Mucosa of rectum (tissue), 2 donors: Measurements from ENCODE around the gene ZBTB21.

ENCODE experiments used
- H3K27ac ChIP-seq, 2 donors: one replicate each; pipeline ENCODE4 v1.7.0; 2013; ENCODE audit warnings: inconsistent platforms in 2 of 2, low read depth in 2 of 2, low read length in 2 of 2
- H3K27me3 ChIP-seq, 2 donors: one replicate each; pipeline ENCODE4 v1.7.0; 2013; ENCODE audit warnings: low read length in 2 of 2; ENCODE audit not compliant: control insufficient read depth in 2 of 2, insufficient read depth in 2 of 2
- H3K36me3 ChIP-seq, 2 donors: one replicate each; pipeline ENCODE4 v1.7.0; 2013; ENCODE audit warnings: low read length in 2 of 2; ENCODE audit not compliant: control insufficient read depth in 2 of 2, insufficient read depth in 2 of 2
- H3K4me1 ChIP-seq, 2 donors: one replicate each; pipeline ENCODE4 v1.7.0; 2013; ENCODE audit warnings: low read length in 2 of 2, mild to moderate bottlenecking in 1 of 2; ENCODE audit not compliant: control insufficient read depth in 2 of 2, insufficient read depth in 2 of 2
- H3K4me3 ChIP-seq, 2 donors: one replicate each; pipeline ENCODE4 v1.7.0; 2013; ENCODE audit warnings: low read length in 2 of 2
- H3K9ac ChIP-seq, 2 donors: one replicate each; pipeline ENCODE4 v1.7.0; 2013; ENCODE audit warnings: low read length in 2 of 2, low read depth in 1 of 2, mild to moderate bottlenecking in 1 of 2
- H3K9me3 ChIP-seq, 2 donors: one replicate each; pipeline ENCODE4 v1.7.0; 2013; ENCODE audit warnings: low read length in 2 of 2; ENCODE audit not compliant: control insufficient read depth in 2 of 2
- donor health status: healthy.
- donor health status: Normal muscosa, but diverticular disease.

The ZBTB21 gene

GRCh38 chr21:42040411-42041180 is 30.4 kb upstream of the ZBTB21 start:
- Histone ChIP-seq H3K4me3 (no peak overlapping the region), H3K4me1 (peaks cover 0 to 3% of the 10 kb centered on the region in 2 donors), H3K27me3 (no peaks in the 10 kb centered on the region), H3K9me3 (no peaks in the 10 kb centered on the region), H3K36me3 (no peaks in the 10 kb centered on the region), H3K27ac (peak overlapping the region; percentile 64 to 67), H3K9ac (no peak overlapping the region)

GRCh38 chr21:42039911-42040351 is 29.8 kb upstream of the ZBTB21 start:
- H3K9me3 ChIP-seq, result no peaks in the 10 kb centered on the region
- peaks cover 0 to 3% of the 10 kb centered on the region in 2 donors for H3K4me1 ChIP-seq
- H3K27ac ChIP-seq, result peak overlapping the region; percentile 64 to 67
- H3K4me3 ChIP-seq, result no peak overlapping the region
- no peaks in the 10 kb centered on the region for H3K36me3 ChIP-seq
- no peaks in the 10 kb centered on the region for H3K27me3 ChIP-seq
- no peak overlapping the region for H3K9ac ChIP-seq

GRCh38 chr21:42039470-42039901 is 29.3 kb upstream of the ZBTB21 start:
- Histone ChIP-seq H3K27ac (peak overlapping the region; percentile 64 to 67), H3K9me3 (no peaks in the 10 kb centered on the region), H3K27me3 (no peaks in the 10 kb centered on the region), H3K4me3 (no peak overlapping the region), H3K4me1 (peaks cover 0 to 3% of the 10 kb centered on the region in 2 donors), H3K9ac (no peak overlapping the region), H3K36me3 (no peaks in the 10 kb centered on the region)

- H3K9me3 ChIP-seq, result no peaks in the 10 kb centered on the region
- no peak overlapping the region for H3K4me3 ChIP-seq
- peaks cover 0 to 3% of the 10 kb centered on the region in 2 donors for H3K4me1 ChIP-seq
- H3K27ac ChIP-seq, result no peak overlapping the region
- no peak overlapping the region for H3K9ac ChIP-seq
- H3K36me3 ChIP-seq, result no peaks in the 10 kb centered on the region
- H3K27me3 ChIP-seq, result no peaks in the 10 kb centered on the region
Measured at GRCh38 chr21:42038826-42039425, 28.8 kb upstream of the ZBTB21 start.

GRCh38 chr21:42038393-42038792 is 28.2 kb upstream of the ZBTB21 start:
- Histone ChIP-seq H3K27me3 (no peaks in the 10 kb centered on the region), H3K4me3 (no peak overlapping the region), H3K4me1 (peaks cover 0 to 3% of the 10 kb centered on the region in 2 donors), H3K9me3 (no peaks in the 10 kb centered on the region), H3K36me3 (no peaks in the 10 kb centered on the region), H3K27ac (no peak overlapping the region), H3K9ac (no peak overlapping the region)

- Histone ChIP-seq H3K4me3 (no peak overlapping the region), H3K4me1 (peaks cover 0 to 3% of the 10 kb centered on the region in 2 donors), H3K36me3 (no peaks in the 10 kb centered on the region), H3K9me3 (no peaks in the 10 kb centered on the region), H3K27me3 (no peaks in the 10 kb centered on the region), H3K27ac (no peak overlapping the region), H3K9ac (no peak overlapping the region)
Measured at GRCh38 chr21:42037943-42038342, 27.8 kb upstream of the ZBTB21 start.

- peaks cover 0 to 3% of the 10 kb centered on the region in 2 donors for H3K4me1 ChIP-seq
- H3K4me3 ChIP-seq, result no peak overlapping the region
- H3K9me3 ChIP-seq, result no peaks in the 10 kb centered on the region
- H3K9ac ChIP-seq, result no peak overlapping the region
- H3K27ac ChIP-seq, result no peak overlapping the region
- no peaks in the 10 kb centered on the region for H3K27me3 ChIP-seq
- no peaks in the 10 kb centered on the region for H3K36me3 ChIP-seq
Measured at GRCh38 chr21:42037516-42037915, 27.4 kb upstream of the ZBTB21 start.

- Histone ChIP-seq H3K4me3 (no peak overlapping the region), H3K9me3 (no peaks in the 10 kb centered on the region), H3K27me3 (no peaks in the 10 kb centered on the region), H3K36me3 (no peaks in the 10 kb centered on the region), H3K4me1 (peaks cover 0 to 3% of the 10 kb centered on the region in 2 donors), H3K27ac (no peak overlapping the region), H3K9ac (no peak overlapping the region)
Measured at GRCh38 chr21:42036313-42036712, 26.2 kb upstream of the ZBTB21 start.

- Histone ChIP-seq H3K27me3 (no peaks in the 10 kb centered on the region), H3K9ac (no peak overlapping the region), H3K4me1 (peaks cover 3 to 10% of the 10 kb centered on the region in 2 donors), H3K9me3 (no peaks in the 10 kb centered on the region), H3K4me3 (no peak overlapping the region), H3K27ac (no peak overlapping the region), H3K36me3 (no peaks in the 10 kb centered on the region)
Measured at GRCh38 chr21:42032968-42033367, 22.8 kb upstream of the ZBTB21 start.

- no peaks in the 10 kb centered on the region for H3K36me3 ChIP-seq
- H3K4me3 ChIP-seq, result no peak overlapping the region
- no peak overlapping the region for H3K27ac ChIP-seq
- H3K9ac ChIP-seq, result no peak overlapping the region
- no peaks in the 10 kb centered on the region for H3K9me3 ChIP-seq
- peaks cover 3 to 10% of the 10 kb centered on the region in 2 donors for H3K4me1 ChIP-seq
- H3K27me3 ChIP-seq, result no peaks in the 10 kb centered on the region
Measured at GRCh38 chr21:42032266-42032665, 22.1 kb upstream of the ZBTB21 start.
